Neural progenitor cell (in vitro differentiated cells): Measurements from ENCODE around the gene ATP1A2.

Source experiments
- CTCF ChIP-seq: fragments of 200-600 bp; sonication (generic); IDR thresholded peaks from 2 replicates; pipeline ENCODE4 v1.5.1; 2017; ENCODE audit warnings: antibody characterized with exemption, mild to moderate bottlenecking
- EZH2phosphoT487 ChIP-seq: fragments of 200-600 bp; sonication (generic); IDR thresholded peaks from 2 replicates; pipeline ENCODE4 v1.6.1; 2017; ENCODE audit warnings: antibody characterized with exemption

- TF ChIP-seq CTCF: no peak
- no peak for TF ChIP-seq EZH2phosphoT487
These were observed 1.5 kb upstream of the ATP1A2 start for GRCh38 chr1:160114085-160114484.
